Left lobe of liver (tissue), 2 donors: ENCODE data around the gene C2. TPM values are rescaled to one million over a fixed set of nuclear protein-coding genes. Genes with fewer than 3 reads are reported as not detected.
"Not testable (repeated sequence)": the region's sequence is repeated elsewhere in the genome, so short reads cannot be mapped to it uniquely, and the experiment has no call there.

Source experiments
- ATAC-seq: fragments of 200-7000 bp; cut with Tn5 transposase; one replicate; pipeline ENCODE4 v1.9.1; 2020; ENCODE audit warnings: mild to moderate bottlenecking, moderate library complexity
- DNase-seq: peaks from one replicate; pipeline ENCODE4 v3.0.0-alpha.2; 2020; ENCODE audit warnings: low spot score
- total RNA-seq: library from RNA; stranded (reverse); gene quantifications from one replicate; pipeline ENCODE4 v1.2.1, GENCODE V29; 2021
- donor health status: DM: no; HTN: no; CAD: no; lungs with moderate emphysema.
- donor health status: DM: no; HTN: yes; CAD: no.

C2 gene
- total RNA-seq, 1 donor from 2014 or later, result 451 TPM

GRCh38 chr6:31920811-31921210 lies 6.7 kb upstream of the C2 start:
- no peak for DNase-seq
- ATAC-seq, result no peak

DNA sequence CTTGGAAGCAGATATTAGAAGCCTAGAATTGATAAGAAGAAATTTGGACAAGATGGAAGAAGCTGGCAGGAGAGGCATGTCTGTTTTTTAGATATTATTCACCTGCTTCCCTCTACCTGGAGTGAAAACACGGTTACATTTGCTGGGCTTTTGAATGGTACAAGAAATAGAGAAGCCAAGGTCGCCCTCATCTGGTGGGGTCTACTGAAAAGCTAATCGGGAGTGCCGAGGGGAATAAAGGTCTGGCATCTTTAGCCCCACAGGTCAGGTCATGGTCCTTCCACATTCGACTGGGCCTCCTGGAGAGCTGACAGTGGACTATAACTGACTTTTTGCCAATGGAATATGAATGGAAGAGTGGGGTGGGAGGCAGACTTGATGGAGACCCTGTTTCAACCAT lies 4.6 kb upstream of the C2 start:
- no peak for DNase-seq
- peak; percentile 51 for ATAC-seq

- ATAC-seq (peak; percentile 28), DNase-seq (no peak)
These were observed 550 bp downstream of the C2 start for GRCh38 chr6:31927863-31928671.

DNA sequence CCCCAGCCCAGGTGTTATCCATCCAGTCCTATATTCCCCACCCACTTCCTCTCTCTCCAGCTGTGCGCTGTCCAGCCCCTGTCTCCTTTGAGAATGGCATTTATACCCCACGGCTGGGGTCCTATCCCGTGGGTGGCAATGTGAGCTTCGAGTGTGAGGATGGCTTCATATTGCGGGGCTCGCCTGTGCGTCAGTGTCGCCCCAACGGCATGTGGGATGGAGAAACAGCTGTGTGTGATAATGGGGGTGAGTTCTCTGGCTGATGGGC lies 1.1 kb downstream of the C2 start:
- peak; percentile 16 for ATAC-seq

GRCh38 chr6:31930962-31931361 lies 3.4 kb downstream of the C2 start:
- no peak for ATAC-seq
- DNase-seq, result no peak

More for the DNA sequence above, 1.1 kb downstream of the C2 start:
- no peak for DNase-seq

DNA sequence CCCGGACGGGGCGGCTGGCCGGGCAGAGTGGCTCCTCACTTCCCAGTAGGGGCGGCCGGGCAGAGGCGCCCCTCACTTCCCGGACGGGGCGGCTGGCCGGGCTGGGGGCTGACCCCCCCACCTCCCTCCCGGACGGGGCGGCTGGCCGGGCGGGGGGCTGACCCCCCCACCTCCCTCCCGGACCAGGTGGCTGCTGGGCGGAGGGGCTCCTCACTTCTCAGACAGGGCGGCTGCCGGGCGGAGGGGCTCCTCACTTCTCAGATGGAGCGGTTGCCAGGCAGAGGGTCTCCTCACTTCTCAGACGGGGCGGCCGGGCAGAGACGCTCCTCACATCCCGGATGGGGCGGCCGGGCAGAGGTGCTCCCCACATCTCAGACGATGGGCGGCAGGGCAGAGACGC lies 4.6 kb downstream of the C2 start:
- DNase-seq, ATAC-seq: not testable (repeated sequence)

- ATAC-seq (no peak), DNase-seq (no peak)
These were observed 6.0 kb downstream of the C2 start for GRCh38 chr6:31933537-31933936.

DNA sequence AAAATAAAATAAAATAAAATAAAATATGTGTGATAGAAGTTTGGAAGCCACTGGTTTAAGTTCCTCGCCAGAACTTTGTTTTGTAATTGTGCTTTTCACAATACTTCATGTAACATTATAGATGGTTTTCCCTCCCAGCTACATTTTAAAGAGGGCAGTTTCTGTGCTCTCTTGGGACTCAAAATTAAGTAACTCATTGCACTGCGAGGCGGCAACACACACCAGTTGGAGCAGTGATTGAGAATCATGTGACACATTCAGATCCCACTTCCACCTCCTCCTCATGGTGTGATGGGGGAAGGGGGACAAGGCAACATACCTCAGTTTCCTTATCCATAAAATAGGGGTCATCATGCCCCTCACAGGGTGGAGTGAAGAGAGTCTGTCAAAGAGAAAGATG lies 7.5 kb downstream of the C2 start:
- ATAC-seq, result no peak

DNA sequence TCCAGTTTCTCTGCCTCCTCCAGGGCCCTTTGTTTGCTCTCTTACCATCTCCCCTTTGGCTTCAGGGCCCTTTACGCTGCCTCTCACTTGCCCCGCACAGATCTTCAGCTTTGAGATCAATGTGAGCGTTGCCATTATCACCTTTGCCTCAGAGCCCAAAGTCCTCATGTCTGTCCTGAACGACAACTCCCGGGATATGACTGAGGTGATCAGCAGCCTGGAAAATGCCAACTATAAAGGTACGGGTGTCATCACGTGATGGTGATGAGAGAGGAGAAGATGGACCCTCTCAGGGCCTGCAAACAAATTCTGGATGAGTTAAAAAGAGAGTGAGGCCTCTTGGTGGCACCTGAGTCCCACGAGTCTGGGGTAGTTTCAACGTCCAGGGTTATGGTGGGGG lies 8.3 kb downstream of the C2 start:
- ATAC-seq, result peak; percentile 70
- no peak for DNase-seq

More for the DNA sequence above, 7.5 kb downstream of the C2 start:
- DNase-seq, result no peak

DNA sequence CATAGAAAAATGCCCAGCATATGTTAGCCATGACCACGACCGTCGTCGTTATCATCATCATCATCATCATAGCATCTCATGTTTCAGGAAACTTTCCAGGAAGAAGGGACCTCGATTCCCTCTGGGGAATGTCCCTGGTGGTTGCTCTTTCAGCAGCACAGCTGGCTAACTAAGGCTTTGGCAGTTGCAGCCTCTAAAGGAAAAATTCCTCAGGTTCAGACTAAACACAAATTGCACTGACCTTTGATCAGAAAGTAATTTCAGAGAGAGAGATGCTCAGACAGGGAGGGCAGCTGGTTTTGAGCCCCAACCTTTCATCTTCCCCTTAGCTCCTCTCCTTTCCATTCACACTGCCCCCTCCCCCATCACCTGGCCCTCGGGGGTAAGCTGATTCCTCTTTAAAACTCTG lies 12.7 kb downstream of the C2 start:
- ATAC-seq, result no peak
- no peak for DNase-seq

DNA sequence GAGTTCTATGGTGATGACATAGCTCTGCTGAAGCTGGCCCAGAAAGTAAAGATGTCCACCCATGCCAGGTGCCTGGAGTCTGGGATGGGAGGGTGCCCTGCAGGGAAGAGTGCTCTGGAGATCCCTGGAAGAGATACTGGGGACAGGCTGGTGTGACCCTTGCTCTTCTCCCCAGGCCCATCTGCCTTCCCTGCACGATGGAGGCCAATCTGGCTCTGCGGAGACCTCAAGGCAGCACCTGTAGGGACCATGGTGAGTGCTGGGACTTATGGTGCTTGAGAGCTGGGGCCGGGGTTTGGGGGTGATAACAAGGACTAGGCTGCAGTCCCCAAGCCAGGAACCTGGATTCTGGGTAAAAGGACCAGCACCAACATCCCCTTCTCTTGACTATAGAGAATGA lies 16.2 kb downstream of the C2 start:
- ATAC-seq, result no peak

GRCh38 chr6:31945154-31945506 lies 17.6 kb downstream of the C2 start:
- ATAC-seq, result no peak
- DNase-seq, result no peak

More for the DNA sequence above, 16.2 kb downstream of the C2 start:
- no peak for DNase-seq

GRCh38 chr6:31945507-31946369 lies 18.2 kb downstream of the C2 start, which contains the start of gene CFB:
CFB (plus strand) TSS chr6:31946095; CDS start chr6:31946222, 127 bp downstream.
- ATAC-seq (peak; percentile 87), DNase-seq (peak; percentile 97)

- ATAC-seq, result peak; percentile 5
- no peak for DNase-seq
These were observed 18.9 kb downstream of the C2 start for GRCh38 chr6:31946370-31946885.

GRCh38 chr6:31947070-31947675 lies 19.7 kb downstream of the C2 start:
- DNase-seq (no peak), ATAC-seq (peak; percentile 0)

- DNase-seq, result no peak
- ATAC-seq, result no peak
These were observed 20.3 kb downstream of the C2 start for GRCh38 chr6:31947864-31948263.

GRCh38 chr6:31948306-31948705 lies 20.8 kb downstream of the C2 start:
- DNase-seq (no peak), ATAC-seq (no peak)

DNA sequence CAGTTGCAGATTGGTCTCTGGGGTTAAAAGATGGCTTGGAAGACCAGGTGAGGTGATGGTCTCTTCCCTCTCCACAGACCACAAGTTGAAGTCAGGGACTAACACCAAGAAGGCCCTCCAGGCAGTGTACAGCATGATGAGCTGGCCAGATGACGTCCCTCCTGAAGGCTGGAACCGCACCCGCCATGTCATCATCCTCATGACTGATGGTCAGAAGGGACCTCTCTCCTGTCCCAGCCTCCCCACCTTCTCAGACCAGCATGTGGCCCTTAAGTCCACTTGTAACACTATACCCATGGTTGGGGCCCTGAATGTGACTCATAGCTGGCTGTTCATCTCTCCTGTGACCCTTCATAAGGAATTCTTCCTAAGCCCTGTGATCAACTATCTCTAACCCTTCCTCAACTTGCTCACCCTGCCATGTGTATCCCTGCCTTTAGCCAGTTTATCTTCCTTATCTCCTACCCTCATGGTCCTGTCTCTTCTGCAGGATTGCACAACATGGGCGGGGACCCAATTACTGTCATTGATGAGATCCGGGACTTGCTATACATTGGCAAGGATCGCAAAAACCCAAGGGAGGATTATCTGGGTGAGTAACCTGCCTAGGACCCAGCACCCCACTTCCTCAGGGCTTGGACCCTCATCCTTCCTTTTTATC lies 21.4 kb downstream of the C2 start:
- ATAC-seq, result no peak

DNA sequence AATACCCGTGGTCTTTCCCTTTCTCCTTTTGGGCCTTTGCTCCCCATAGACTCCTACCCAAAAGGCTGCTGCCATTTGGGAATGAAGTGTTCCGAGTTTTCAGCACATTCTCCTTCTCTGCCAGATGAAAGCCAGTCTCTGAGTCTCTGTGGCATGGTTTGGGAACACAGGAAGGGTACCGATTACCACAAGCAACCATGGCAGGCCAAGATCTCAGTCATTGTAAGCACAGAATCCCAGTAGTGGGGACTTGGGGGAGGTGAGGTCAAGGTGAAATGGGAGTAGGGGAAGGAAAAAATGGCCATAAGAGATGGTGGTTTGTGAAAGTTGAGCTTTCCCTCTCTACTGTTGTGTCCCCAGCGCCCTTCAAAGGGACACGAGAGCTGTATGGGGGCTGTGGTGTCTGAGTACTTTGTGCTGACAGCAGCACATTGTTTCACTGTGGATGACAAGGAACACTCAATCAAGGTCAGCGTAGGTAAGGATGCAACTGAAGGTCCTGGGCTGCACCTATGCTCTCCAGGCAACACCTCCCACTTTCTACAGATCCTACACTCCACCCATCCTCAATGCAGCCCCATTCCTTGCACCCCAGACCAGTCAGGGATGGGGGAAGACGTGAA lies 22.5 kb downstream of the C2 start:
- ATAC-seq, result no peak

More for the DNA sequence above, 21.4 kb downstream of the C2 start:
- no peak for DNase-seq

DNA sequence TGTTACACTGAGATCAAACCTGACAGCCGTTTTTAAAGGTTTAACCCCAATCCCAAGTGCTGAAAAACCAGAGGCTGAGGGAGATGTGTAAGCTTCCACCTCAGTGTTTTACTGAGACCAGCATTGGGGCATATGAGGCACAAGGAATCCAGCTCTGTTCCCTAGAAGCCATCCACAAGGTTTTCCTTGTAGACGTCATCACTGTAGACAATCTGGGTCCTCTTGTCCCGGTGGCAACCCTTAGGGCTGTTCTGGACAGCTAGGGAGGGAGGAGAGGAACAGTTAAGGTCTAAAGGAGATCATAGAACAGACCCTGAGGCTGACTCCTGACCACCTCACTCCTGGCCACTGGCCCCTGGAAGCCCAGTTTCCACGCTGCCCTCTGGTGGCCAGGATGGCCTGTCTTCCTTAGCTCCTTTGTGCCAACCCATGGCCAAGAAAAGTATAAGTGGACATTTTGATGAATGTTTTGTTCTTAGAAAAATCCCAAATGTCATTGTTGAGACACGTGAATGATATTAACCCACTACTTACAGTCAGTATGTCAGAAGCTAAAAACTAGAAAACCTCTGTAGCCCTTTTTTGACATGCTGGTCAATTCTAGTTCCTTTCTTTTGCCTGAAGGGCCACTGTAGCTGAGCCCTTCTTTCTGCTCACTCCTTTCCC lies 24.8 kb downstream of the C2 start:
- DNase-seq, result no peak
- peak; percentile 74 for ATAC-seq

More for the DNA sequence above, 22.5 kb downstream of the C2 start:
- DNase-seq, result no peak
